ENCODE data around the gene NFYA.

NFYA gene

GRCh38 chr6:41047306-41047705, 25.5 kb upstream of the NFYA start:
- no peak for DNase-seq (ENCODE audit: extremely low read depth, low read depth)
- no peak for TF ChIP-seq CTCF (IDR thresholded peaks at IDR 0.05; ENCODE audit: low read depth, low read length)

GRCh38 chr6:41047745-41048732, 24.7 kb upstream of the NFYA start:
- DNase-seq (ENCODE audit: extremely low read depth, low read depth) = no peak
- TF ChIP-seq CTCF (IDR thresholded peaks at IDR 0.05; ENCODE audit: low read depth, low read length) = no peak

GRCh38 chr6:41049521-41049920, 23.3 kb upstream of the NFYA start:
- no peak for DNase-seq (ENCODE audit: extremely low read depth, low read depth)
- TF ChIP-seq CTCF (IDR thresholded peaks at IDR 0.05; ENCODE audit: low read depth, low read length) = no peak

GRCh38 chr6:41049955-41050354, 22.8 kb upstream of the NFYA start:
- TF ChIP-seq CTCF (IDR thresholded peaks at IDR 0.05; ENCODE audit: low read depth, low read length) = no peak
- no peak for DNase-seq (ENCODE audit: extremely low read depth, low read depth)

GRCh38 chr6:41050536-41050935, 22.2 kb upstream of the NFYA start:
- DNase-seq (ENCODE audit: extremely low read depth, low read depth) = no peak
- TF ChIP-seq CTCF (IDR thresholded peaks at IDR 0.05; ENCODE audit: low read depth, low read length) = no peak

- no peak for TF ChIP-seq CTCF (IDR thresholded peaks at IDR 0.05; ENCODE audit: low read depth, low read length)
- no peak for DNase-seq (ENCODE audit: extremely low read depth, low read depth)
Measured at GRCh38 chr6:41051873-41052272, 20.9 kb upstream of the NFYA start.

- no peak for DNase-seq (ENCODE audit: extremely low read depth, low read depth)
Measured at GRCh38 chr6:41053041-41053440, 19.7 kb upstream of the NFYA start, which contains the start of gene APOBEC2. TSS of gene APOBEC2 (plus strand) at chr6:41053202. CDS start at chr6:41053348, 146 bp downstream.

More at GRCh38 chr6:41053041-41053440, 19.7 kb upstream of the NFYA start, which contains the start of gene APOBEC2:
- TF ChIP-seq CTCF (IDR thresholded peaks at IDR 0.05; ENCODE audit: low read depth, low read length) = no peak
